GM21526 (cell line): ENCODE data around the gene FAM161A.
"Not testable (repeated sequence)": the region's sequence is repeated elsewhere in the genome, so short reads cannot be mapped to it uniquely, and the experiment has no call there.

Experiments
- ATAC-seq: cut with Tn5 transposase; IDR thresholded peaks from one replicate; pipeline ENCODE4 v1.9.1; 2021; ENCODE audit warnings: moderate library complexity; ENCODE audit not compliant: unreplicated experiment, low FRiP score

The FAM161A gene

DNA sequence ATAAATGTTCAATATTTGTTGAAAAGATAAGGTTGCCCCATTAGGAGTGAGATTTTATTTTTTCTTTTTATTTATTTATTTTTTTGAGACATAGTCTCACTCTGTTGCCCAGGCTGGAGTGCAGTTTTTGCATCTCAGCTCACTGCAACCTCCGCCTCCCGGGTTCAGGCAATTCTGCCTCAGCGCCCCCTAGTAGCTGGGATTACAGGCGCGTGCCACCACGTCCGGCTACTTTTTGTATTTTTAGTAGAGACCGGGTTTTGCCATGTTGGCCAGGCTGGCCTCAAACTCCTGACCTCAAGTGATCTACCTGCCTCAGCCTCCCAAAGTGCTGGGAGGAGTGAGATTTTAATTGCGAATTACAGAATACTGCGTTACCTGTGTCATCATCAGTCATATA is 2.6 kb downstream of the FAM161A start:
- not testable (repeated sequence) for ATAC-seq

- no peak for ATAC-seq
Observed at GRCh38 chr2:61845320-61845719, 8.5 kb downstream of the FAM161A start.

- ATAC-seq: no peak
Observed at GRCh38 chr2:61841286-61841685, 12.6 kb downstream of the FAM161A start.

GRCh38 chr2:61834893-61835292 is 19.0 kb downstream of the FAM161A start:
- no peak for ATAC-seq

DNA sequence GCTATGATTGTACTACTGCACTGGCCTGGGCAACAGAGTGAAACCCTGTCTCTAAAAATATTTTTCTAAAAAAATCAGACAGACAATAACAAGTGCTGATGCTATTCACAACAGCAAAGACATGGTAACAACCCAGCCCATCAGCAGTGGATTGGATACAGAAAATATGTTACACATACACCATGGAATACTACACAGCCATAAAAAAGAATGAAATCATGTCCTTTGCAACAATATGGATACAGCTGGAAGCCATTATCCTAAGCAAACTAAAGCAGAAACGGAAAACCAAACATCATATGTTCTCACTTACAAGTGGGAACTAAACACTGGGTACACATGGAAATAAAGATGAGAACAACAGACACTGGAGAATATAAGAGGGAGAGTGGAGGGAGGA is 19.9 kb downstream of the FAM161A start:
- no peak for ATAC-seq

GRCh38 chr2:61832183-61832841 is 21.5 kb downstream of the FAM161A start:
- ATAC-seq: no peak

- no peak for ATAC-seq
Observed at GRCh38 chr2:61822255-61822654, 31.6 kb downstream of the FAM161A start.

DNA sequence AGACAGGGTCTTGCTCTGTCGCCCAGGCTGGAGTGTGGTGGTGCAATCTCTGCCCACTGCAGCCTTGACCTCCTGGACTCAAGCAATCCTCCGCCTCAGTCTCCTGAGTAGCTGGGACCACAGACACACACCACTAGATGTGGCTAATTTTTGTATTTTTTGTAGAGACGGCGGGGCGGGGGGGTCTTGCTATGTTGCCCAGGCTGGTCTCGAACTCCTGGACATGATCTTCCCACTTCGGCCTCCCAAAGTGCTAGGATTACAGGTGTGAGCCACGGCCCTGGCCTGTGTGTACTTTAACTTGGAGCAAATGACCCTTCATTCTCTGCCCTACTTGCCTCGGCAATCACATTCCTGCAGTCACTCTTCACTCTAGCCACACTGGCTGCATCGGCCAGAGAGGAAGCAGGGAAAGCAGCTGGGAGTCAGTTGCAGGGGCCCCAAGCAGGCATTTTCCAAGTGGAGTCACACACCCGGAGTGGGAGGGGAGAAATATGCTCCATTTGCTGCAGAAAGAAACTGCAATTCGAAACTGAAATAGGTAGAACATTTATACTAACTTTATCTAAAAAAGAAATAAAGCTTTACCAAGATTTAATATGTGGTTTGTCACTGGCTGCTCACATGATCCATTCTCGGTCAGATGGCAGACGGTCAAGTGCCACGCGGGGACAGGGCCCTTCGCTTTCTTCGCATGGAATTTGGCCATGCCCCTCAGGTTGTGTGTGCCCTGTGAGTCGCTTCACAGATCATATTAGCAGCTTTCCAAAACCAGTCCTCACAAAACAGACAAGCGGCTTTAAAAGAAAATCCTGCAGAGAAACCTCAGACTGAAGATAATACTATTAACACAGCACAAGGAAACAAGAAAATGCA is 37.1 kb downstream of the FAM161A start:
- no peak for ATAC-seq

GRCh38 chr2:61814539-61815160 is 39.2 kb downstream of the FAM161A start:
- ATAC-seq: no peak

DNA sequence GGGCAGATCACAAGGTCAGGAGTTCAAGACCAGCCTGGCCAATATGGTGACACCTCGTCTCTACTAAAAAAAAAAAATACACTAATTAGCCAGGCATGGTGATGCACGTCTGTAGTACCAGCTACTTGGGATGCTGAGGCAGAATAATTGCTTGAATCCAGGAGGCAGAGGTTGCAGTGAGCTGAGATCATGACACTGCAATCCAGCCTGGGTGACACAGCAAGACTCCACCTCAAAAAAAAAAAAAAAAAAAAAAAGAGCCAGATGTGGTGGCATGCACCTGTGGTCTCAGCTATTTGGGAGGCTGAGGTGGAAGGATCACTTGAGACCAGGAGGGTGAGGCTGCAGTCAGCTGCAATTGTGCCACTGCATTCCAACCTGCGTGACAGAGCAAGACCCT is 40.5 kb downstream of the FAM161A start:
- not testable (repeated sequence) for ATAC-seq

DNA sequence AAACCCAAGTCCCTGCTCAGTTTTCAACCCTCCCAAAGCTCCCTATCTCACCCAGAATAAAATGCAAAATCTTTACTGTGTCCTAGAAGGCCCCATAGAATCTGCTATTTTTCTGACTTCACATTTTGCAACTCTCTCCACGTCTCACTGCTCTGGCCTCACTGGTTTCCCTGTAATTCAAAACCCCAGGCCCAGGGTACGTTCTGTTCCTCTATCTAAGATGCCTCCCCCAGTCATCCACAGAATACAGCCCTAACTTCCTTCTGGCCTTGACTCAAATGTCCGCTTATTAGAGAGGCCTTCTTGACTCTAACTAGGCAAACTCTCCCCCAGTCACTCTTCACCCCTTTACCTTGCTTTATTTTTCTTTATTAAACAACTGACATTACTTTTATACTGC is 42.0 kb downstream of the FAM161A start:
- ATAC-seq: no peak

DNA sequence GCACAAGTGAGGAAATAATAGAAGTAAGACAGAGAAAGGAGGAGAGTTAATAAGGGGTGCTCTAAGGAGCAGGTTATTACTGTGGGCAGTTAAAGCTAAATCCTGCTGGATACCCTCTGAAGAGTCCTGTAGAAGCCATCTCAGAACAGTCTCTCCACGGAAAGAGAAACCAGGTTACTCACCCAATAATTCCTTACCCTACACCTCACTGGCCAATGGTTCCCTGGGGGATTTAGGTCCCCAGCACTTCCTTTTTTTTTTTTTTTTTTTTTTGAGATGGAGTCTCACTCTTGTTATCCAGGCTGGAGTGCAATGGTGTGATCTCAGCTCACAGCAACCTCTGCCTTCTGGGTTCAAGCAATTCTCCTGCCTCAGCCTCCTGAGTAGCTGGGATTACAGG is 43.7 kb downstream of the FAM161A start:
- ATAC-seq: not testable (repeated sequence)

DNA sequence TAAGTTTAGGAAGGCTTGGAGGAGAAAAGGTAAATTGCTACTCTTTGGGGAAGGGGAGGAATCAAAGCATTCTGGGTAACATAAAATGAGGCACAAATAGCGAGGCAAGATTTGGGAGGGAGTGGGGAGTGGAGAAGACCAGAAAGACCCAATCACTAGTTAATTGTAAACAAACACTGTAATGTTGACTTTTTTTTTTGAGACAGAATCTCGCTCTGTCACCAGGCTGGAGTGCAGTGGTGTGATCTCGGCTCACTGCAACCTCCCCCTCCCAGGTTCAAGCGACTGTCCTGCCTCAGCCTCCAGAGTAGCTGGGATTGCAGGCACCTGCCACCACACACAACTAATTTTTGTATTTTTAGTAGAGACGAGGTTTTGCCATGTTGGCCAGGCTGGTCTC is 45.2 kb downstream of the FAM161A start:
- not testable (repeated sequence) for ATAC-seq

- no peak for ATAC-seq
Observed at GRCh38 chr2:61807036-61807757, 46.7 kb downstream of the FAM161A start.

- ATAC-seq: no peak
Observed at GRCh38 chr2:61802548-61802947, 51.3 kb downstream of the FAM161A start.

- no peak for ATAC-seq
Observed at GRCh38 chr2:61799099-61799498, 54.8 kb downstream of the FAM161A start.

- ATAC-seq: not testable (repeated sequence)
Observed at GRCh38 chr2:61797446-61797845, 56.4 kb downstream of the FAM161A start.

- ATAC-seq: no peak
Observed at GRCh38 chr2:61795408-61795807, 58.5 kb downstream of the FAM161A start.

GRCh38 chr2:61793389-61793836 is 60.4 kb downstream of the FAM161A start:
- peak; percentile 83 for ATAC-seq

- ATAC-seq: no peak
Observed at GRCh38 chr2:61792355-61792890, 61.4 kb downstream of the FAM161A start.
